GM12874 (cell line): ENCODE results near the gene PPP2R2D.

Source experiments
- TF ChIP-seq, protein P1 (sequence below): IDR thresholded peaks from 2 replicates; pipeline ENCODE4 v1.5.1; 2011; ENCODE audit warnings: low read depth, mild to moderate bottlenecking, control low read depth, low read length, moderate library complexity; ENCODE audit not compliant: insufficient read depth

The PPP2R2D gene

DNA sequence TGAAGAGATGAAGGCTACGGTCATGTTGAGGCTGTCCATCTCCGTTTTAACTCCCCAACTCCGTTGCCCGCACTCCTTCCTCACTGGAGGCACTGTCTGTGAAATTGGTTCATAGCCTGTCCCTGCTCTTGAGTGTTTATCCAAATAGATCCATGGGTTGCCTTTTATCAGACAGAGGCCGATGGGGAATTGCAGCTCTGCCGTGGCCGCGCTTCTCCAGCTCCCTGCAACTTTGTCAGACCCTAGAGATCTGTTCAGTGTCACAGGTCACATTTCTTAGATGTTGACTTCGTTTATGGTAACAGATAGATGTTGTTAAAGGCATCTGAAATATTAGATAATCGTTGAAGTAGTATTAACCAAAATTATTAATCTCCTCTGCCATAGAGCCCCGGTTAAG, 14.7 kb downstream of the PPP2R2D start:
- TF ChIP-seq, protein P1, sequence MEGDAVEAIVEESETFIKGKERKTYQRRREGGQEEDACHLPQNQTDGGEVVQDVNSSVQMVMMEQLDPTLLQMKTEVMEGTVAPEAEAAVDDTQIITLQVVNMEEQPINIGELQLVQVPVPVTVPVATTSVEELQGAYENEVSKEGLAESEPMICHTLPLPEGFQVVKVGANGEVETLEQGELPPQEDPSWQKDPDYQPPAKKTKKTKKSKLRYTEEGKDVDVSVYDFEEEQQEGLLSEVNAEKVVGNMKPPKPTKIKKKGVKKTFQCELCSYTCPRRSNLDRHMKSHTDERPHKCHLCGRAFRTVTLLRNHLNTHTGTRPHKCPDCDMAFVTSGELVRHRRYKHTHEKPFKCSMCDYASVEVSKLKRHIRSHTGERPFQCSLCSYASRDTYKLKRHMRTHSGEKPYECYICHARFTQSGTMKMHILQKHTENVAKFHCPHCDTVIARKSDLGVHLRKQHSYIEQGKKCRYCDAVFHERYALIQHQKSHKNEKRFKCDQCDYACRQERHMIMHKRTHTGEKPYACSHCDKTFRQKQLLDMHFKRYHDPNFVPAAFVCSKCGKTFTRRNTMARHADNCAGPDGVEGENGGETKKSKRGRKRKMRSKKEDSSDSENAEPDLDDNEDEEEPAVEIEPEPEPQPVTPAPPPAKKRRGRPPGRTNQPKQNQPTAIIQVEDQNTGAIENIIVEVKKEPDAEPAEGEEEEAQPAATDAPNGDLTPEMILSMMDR: no peak

DNA sequence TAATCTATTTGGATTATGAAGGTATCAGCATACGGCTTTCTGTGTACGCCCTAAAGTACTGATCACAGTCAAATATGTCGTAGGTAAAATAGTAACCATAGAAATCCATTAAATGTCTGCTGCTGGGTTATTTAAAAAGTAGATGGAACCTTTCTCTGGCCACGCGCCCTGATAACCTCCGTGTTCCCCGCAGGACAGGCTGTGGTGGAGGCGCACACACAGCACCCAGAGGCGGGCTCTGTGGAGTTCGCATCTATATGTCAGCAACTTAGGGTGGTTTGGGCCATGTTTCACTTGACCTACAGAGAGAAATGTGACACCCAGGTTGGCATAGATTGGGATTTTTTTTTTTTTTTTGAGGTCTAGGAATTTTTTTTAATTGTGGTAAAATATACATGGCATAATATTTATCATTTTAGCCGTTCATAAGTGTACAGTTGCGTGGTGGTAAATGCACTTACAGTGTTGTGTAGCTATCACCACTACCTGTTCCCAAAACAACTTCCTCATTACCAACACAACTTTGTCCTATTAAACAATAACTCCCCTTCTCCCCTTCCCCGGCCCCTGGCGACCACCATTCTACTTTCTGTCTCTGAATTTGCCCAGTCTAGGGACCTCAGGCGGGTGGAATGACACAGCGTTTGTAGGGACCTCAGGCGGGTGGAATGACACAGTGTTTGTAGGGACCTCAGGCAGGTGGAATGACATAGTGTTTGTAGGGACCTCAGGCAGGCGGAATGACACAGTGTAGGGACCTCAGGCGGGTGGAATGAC, 15.4 kb downstream of the PPP2R2D start:
- TF ChIP-seq, protein P1: no peak

DNA sequence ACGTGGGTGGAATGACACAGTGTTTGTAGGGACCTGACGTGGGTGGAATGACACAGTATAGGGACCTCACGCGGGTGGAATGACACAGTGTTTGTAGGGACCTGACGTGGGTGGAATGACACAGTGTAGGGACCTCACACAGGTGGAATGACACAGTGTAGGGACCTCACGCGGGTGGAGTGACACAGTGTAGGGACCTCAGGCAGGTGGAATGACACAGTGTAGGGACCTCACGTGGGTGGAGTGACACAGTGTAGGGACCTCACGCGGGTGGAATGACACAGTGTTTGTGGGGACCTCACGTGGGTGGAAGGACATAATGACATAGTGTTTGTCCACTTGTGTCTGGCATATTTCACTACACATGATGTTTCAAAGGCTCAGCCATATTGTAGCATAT, 19.3 kb downstream of the PPP2R2D start:
- TF ChIP-seq, protein P1: no peak

DNA sequence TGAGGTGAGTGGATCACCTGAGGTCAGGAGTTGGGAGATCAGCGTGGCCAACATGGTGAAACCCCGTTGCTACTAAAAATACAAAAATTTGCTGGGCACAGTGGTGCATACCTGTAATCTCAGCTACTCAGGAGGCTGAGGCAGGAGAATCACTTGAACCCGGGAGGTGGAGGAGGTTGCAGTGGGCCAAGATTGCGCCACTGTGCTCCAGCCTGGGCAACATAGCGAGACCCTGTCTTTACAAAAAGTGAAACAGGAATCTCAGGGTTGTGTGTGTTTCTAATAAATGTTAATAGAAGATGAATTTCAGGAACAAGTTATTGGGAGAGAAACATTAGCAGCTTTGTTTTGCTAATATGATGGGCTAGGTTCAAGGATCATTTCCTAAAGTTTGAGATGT, 19.9 kb downstream of the PPP2R2D start:
- TF ChIP-seq, protein P1: no peak

DNA sequence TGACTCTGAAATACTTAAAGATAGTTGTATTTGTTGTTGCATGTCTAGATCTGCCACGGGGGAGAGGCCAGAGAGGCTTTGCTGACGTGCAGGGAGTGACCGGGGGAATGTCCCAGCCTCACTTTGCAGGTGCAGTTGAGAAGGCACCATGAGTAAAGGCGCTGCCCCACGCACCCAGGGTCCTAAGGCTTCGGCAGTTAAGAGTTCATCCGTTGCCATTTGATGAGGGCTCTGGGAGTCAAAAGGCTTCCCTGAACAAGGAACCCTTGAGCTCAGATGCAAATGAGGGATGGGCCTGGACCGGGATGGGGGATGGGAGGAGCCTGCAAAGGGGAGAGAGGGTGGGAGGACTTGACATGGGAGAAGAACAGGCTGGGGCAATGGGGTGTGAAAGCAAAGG, 20.4 kb downstream of the PPP2R2D start:
- TF ChIP-seq, protein P1: no peak

- TF ChIP-seq, protein P1: no peak
Observed at GRCh38 chr10:131923038-131923756, 22.4 kb downstream of the PPP2R2D start.

DNA sequence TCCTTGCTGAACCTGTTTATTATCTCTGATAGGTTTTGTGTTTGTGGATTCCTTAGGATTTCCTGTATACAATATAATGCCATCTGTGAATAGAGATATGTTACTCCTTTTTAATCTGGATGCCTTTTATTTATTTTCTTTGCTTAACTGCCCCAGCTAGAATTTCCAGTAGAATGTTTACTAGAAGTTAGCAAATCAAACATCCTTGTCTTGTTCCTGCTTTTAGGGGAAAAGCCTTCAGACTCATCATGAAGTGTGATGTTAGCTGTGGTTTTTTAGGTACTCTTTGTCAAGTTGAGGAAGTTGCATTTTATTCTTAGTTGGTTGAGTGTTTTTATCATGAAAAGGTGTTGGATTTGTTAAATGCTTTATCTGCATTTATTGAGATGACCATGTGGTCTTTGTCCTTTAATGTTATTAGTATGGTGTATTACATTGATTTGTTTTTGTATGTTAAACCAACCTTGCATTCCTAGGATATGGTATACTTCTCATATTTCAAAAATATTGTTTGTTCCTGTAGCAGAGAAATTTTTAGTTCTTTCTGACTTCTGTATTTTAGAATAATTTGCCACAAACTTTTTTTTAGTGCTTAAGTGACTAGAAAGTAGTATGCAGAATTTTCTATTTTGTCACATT, 24.3 kb downstream of the PPP2R2D start:
- TF ChIP-seq, protein P1: no peak
